ENCODE data around the gene PPP2R5C.
A peak's percentile ranks its signal among the peaks of the same experiment; 100 is the strongest.
"Not testable (repeated sequence)": the region's sequence is repeated elsewhere in the genome, so short reads cannot be mapped to it uniquely, and the experiment has no call there.

The PPP2R5C gene

DNA sequence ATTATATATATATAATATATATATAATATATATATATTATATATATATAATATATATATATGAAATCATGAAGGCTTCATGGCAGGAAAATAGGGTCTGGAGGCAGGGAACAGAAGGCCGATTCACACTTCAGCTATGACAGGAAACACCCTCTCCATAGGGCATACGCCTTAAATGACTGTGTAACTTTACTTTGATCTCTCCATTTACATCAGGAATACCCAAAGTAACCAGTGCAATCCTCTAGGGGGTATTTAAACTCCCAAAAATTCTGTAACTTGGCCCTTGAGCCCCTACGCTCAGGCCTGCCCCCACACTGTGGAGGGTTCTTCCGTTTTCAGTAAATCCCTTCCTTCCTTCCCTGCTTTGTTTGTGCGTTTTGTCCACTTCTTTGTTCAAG lies 40.4 kb upstream of the PPP2R5C start:
- Mint-ChIP-seq H3K36me3 (ENCODE audit: low read depth) (no peaks in the 10 kb centered on the region), H3K9me3 (no peaks in the 10 kb centered on the region), H3K4me3 (no peak overlapping the region), H3K27me3 (no peaks in the 10 kb centered on the region), H3K4me1 (peaks cover 40% of the 10 kb centered on the region), H3K27ac (peak overlapping the region; percentile 97)
- DNase-seq: no peak
- ATAC-seq: no peak

DNA sequence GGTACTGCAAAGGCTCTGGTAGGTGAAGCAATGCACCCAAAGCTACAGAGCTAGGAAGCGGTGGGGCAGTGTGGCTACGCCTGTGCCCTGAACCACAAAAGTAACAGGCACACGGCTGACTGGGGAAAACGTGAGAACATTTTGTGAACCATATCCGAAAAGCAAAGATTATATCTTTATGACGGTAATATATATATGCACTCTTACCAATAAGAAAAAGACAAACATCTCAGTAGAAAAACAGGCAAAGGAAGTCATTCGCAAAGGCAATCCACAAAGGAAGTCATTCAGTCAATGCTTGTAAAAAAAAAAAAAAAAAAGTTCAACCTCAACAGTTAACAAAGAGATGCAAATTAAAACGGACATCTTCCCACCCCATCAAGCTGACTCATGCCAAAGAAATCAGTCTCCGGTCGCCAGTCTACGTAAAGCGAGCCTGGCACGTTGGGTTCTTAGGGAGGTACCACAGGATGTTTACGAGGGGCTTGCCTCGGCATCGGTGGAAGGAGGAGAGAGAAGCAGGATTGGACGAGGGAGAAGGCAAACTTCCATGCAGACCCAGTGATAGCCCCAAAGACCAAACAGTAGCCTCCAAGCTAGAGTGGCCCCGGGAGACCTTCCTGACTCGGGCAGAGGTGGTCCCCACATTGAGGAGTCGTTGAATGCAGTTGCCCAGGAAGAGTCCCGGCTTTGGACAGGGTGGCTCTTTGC lies 39.4 kb upstream of the PPP2R5C start:
- H3K27ac Mint-ChIP-seq: peak overlapping the region; percentile 97
- ATAC-seq: peak; percentile 86
- H3K36me3 Mint-ChIP-seq (ENCODE audit: low read depth): no peaks in the 10 kb centered on the region
- H3K27me3 Mint-ChIP-seq: no peaks in the 10 kb centered on the region
- no peaks in the 10 kb centered on the region for H3K9me3 Mint-ChIP-seq
- peak; percentile 67 for DNase-seq
- peak overlapping the region; percentile 81 for H3K4me3 Mint-ChIP-seq
- H3K4me1 Mint-ChIP-seq: peaks cover 47% of the 10 kb centered on the region

DNA sequence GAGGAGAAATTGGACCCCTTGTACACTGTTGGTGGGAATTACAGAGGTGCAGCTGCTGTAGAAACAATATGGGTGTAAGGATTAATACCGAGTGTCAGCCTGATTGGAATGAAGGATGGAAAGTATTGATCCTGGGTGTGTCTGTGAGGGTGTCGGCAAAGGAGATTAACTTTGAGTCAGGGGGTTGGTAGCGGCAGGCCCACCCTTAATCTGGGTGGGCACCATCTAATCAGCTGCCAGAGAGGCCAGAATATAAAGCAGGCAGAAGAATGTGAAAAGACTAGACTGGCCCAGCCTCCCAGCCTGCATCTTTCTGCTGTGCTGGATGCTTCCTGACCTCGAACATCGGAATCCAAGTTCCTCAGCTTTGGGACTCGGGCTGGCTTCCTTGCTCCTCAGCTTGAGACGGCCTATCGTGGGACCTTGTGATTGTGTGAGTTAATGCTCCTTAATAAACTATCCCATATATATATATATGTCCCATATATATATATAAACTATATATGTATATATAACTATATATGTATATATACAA lies 38.4 kb upstream of the PPP2R5C start:
- Mint-ChIP-seq H3K27me3 (no peaks in the 10 kb centered on the region), H3K9me3 (peaks cover 2% of the 10 kb centered on the region), H3K36me3 (ENCODE audit: low read depth) (no peaks in the 10 kb centered on the region), H3K4me3 (no peak overlapping the region), H3K27ac (peak overlapping the region; percentile 80), H3K4me1 (peaks cover 54% of the 10 kb centered on the region)
- no peak for DNase-seq
- no peak for ATAC-seq

DNA sequence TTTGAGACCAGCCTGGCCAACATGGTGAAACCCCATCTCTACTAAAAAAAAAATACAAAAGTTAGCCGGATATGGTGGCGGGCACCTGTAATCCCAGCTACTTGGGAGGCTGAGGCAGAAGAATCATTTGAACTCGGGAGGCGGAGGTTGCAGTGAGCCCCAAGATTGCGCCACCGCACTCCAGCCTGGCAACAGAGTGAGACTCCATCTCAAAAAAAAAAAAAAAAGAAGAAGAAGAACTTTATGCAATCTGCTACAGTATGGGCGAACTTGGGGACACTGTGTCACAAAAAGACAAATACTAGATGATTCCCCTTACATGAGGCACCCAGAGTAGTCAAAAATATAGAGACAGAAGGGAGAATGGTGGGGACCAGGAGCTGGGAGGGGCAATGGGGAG lies 35.9 kb upstream of the PPP2R5C start:
- H3K4me3 Mint-ChIP-seq; H3K36me3 Mint-ChIP-seq (ENCODE audit: low read depth); DNase-seq; ATAC-seq; H3K27me3 Mint-ChIP-seq: not testable (repeated sequence)
- H3K27ac Mint-ChIP-seq: peak overlapping the region; percentile 44
- H3K4me1 Mint-ChIP-seq: peaks cover 65% of the 10 kb centered on the region
- H3K9me3 Mint-ChIP-seq: peaks cover 14% of the 10 kb centered on the region

DNA sequence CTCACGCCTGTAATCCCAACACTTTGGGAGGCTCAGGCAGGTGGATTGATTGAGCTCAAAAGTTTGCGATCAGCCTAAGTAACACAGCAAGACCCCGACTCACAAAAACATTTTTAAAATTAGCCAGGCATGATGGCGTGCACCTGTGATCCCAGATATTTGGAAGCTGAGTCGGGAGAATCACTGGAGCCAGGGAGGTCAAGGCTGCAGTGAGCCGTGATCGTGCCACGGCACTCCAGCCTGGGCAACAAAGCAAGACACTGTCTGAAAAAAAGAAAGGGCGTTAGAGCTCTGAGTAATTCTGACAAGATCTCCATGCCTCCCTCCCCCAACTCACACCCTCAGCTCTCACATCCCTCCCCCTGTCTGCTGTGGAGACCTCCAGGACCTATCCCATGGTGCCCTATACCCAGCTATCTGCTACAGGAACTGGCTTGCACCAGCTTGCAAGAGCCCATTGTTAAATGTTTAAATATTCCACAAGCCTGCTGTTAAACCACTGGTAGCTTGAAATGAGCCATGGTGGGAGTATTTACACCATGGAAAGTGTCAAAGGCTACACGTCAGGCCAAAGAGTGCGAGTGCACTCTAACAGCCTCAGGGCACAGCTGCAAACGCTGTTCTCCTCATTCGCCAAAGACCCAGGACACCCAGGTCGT lies 35.1 kb upstream of the PPP2R5C start:
- peaks cover 68% of the 10 kb centered on the region for H3K4me1 Mint-ChIP-seq
- ATAC-seq: no peak
- H3K27ac Mint-ChIP-seq: no peak overlapping the region
- no peaks in the 10 kb centered on the region for H3K27me3 Mint-ChIP-seq
- no peak for DNase-seq
- no peaks in the 10 kb centered on the region for H3K36me3 Mint-ChIP-seq (ENCODE audit: low read depth)
- H3K9me3 Mint-ChIP-seq: peaks cover 14% of the 10 kb centered on the region
- no peak overlapping the region for H3K4me3 Mint-ChIP-seq

DNA sequence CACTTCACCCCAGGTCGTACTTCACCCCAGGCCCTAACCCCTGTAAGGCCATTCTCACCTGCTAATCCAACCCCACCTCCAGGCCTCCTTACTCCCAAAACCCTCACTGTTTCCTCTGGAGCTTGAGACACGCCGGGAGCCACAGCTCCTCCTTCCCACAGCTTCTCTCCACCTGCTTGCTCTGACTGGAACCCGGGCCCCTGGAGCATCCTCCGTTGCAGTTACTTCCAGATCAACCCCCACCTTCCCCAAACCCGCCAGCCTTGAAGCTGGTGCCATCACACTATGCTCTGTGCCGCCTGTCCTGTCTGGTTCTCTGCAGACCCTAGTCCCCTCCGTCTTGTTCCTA lies 34.6 kb upstream of the PPP2R5C start:
- ATAC-seq (no peak), DNase-seq (no peak)
- H3K9me3 Mint-ChIP-seq: peaks cover 14% of the 10 kb centered on the region
- no peak overlapping the region for H3K27ac Mint-ChIP-seq
- no peaks in the 10 kb centered on the region for H3K36me3 Mint-ChIP-seq (ENCODE audit: low read depth)
- H3K27me3 Mint-ChIP-seq: no peaks in the 10 kb centered on the region
- peaks cover 69% of the 10 kb centered on the region for H3K4me1 Mint-ChIP-seq
- H3K4me3 Mint-ChIP-seq: no peak overlapping the region

DNA sequence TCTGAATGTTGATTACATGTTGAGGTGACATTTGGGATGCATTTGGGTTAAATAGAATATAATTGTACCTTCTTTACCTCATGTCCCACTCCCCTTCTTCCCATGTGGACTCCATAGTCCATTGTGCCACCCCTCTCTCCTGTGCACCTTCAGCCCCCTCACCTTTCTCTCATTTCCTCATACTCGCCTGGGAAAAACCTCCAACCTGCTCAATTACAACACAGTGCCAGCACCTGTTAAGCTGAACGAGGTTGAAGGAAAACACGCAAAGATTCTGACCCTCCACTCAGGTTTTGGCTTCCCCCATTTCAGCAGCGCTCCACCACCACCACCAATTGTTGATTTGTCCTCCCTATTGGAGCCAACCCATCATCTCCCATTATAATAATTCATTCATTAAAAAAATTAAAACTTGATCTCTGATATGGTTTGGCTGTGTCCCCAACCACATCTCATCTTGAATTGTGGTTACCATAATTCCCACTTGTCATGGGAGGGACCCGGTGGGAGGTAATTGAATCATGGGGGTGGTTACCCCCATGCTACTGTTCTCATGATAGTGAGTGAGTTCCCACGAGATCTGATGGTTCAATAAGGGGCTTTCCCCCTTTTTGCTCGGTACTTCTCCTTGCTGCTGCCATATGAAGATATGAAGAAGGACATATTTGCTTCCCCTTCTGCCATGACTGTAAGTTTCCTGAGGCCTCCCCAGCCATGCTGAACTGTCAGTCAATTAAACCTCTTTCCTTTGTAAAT lies 33.7 kb upstream of the PPP2R5C start:
- peaks cover 14% of the 10 kb centered on the region for H3K9me3 Mint-ChIP-seq

DNA sequence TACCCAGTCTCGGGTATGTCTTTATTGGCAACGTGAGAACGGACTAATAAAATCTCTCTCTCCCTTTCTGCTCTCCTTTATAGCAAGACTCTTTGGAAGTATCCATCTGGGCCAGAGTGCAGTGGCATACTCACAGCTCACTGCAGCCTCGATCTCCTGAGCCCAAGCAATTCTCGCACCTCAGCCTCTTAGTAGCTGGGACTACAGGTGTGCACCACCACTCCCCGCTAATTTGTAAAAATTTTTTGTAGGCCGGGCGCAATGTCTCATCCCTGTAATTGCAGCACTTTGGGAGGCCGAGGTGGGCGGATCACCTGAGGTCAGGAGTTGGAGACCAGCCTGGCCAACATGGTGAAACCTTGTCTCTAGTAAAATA lies 33.2 kb upstream of the PPP2R5C start:
- ATAC-seq (no peak), DNase-seq (no peak)
- H3K27me3 Mint-ChIP-seq: no peaks in the 10 kb centered on the region
- peaks cover 70% of the 10 kb centered on the region for H3K4me1 Mint-ChIP-seq
- no peak overlapping the region for H3K27ac Mint-ChIP-seq
- H3K4me3 Mint-ChIP-seq: no peak overlapping the region
- H3K36me3 Mint-ChIP-seq (ENCODE audit: low read depth): no peaks in the 10 kb centered on the region
- H3K9me3 Mint-ChIP-seq: peaks cover 14% of the 10 kb centered on the region

More for the DNA sequence above, 33.7 kb upstream of the PPP2R5C start:
- no peaks in the 10 kb centered on the region for H3K36me3 Mint-ChIP-seq (ENCODE audit: low read depth)
- H3K27ac Mint-ChIP-seq: no peak overlapping the region
- H3K4me3 Mint-ChIP-seq: no peak overlapping the region
- no peaks in the 10 kb centered on the region for H3K27me3 Mint-ChIP-seq
- H3K4me1 Mint-ChIP-seq: peaks cover 69% of the 10 kb centered on the region
- DNase-seq (no peak), ATAC-seq (no peak)

DNA sequence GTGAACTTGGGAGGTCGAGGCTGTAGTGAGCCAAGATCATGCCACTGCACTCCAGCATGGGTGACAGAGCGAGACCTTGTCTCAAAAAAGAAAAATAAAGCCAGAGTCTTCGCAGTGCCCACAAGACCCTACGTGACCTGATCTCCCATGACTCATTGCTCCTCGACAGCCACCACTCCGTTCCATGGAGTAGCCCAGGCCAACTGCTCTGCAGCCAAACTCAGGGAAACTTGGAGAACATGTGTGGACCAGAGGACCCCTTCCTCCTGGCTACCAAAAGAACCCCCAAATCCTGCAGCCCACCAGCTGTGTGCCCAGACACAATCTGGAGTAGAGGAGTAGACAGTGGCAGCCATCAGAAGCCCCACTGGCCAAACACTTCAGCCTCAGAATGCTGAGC lies 32.1 kb upstream of the PPP2R5C start:
- H3K27me3 Mint-ChIP-seq: no peaks in the 10 kb centered on the region
- H3K4me3 Mint-ChIP-seq: no peak overlapping the region
- DNase-seq (no peak), ATAC-seq (no peak)
- H3K36me3 Mint-ChIP-seq (ENCODE audit: low read depth): no peaks in the 10 kb centered on the region
- H3K27ac Mint-ChIP-seq: no peak overlapping the region
- H3K9me3 Mint-ChIP-seq: peaks cover 14% of the 10 kb centered on the region
- H3K4me1 Mint-ChIP-seq: peaks cover 78% of the 10 kb centered on the region

DNA sequence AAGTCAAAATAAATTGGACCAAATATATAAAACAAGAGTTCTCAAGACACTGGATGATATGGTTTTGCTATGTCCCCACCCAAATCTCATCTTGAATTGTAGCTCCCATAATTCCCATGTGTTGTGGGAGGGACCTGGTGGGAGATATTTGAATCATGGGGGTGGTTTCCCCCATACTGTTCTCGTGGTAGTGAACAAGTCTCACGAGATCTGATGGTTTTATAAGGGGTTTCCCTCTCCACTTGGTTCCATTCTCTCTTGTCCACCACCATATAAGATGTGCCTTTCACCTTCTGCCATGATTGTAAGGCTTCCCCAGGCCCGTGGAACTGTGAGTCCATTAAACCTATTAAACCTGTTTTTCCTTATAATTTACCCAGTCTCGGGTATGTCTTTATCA lies 31.4 kb upstream of the PPP2R5C start:
- H3K36me3 Mint-ChIP-seq (ENCODE audit: low read depth); H3K4me3 Mint-ChIP-seq; H3K27me3 Mint-ChIP-seq; ATAC-seq; DNase-seq: not testable (repeated sequence)
- peaks cover 14% of the 10 kb centered on the region for H3K9me3 Mint-ChIP-seq
- H3K27ac Mint-ChIP-seq: peak overlapping the region; percentile 95
- H3K4me1 Mint-ChIP-seq: peaks cover 80% of the 10 kb centered on the region

DNA sequence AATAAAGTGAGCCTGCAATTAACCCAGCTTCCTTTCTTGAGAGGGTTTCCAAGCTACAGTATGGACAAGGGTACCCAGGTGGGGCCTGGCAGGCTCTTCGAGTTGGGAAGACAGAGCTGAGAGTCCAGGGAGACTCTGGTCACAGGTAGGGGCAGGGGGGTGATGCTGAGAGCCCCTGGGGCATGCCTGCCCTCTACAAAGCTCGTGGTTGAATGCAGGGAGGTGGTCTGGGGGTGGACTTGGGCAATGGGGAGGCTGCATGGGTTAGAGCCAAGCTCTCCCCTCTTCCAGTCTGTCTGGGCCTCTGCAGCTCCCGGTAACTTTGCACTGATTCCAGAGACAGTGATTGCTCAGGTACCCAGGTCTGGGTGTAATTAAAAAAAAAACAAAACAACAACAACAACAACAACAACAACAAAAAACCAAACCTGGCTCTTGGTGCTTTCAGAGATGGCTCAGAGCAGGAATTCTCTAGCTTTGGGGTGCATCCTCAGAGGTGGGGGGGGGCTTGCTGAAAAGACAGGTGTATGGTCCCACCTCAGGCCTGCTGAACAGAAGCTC lies 30.8 kb upstream of the PPP2R5C start:
- Mint-ChIP-seq H3K9me3 (peaks cover 14% of the 10 kb centered on the region), H3K4me1 (peaks cover 80% of the 10 kb centered on the region), H3K36me3 (ENCODE audit: low read depth) (no peaks in the 10 kb centered on the region), H3K27ac (peak overlapping the region; percentile 95), H3K27me3 (no peaks in the 10 kb centered on the region), H3K4me3 (peak overlapping the region; percentile 73)
- DNase-seq (no peak), ATAC-seq (no peak)

DNA sequence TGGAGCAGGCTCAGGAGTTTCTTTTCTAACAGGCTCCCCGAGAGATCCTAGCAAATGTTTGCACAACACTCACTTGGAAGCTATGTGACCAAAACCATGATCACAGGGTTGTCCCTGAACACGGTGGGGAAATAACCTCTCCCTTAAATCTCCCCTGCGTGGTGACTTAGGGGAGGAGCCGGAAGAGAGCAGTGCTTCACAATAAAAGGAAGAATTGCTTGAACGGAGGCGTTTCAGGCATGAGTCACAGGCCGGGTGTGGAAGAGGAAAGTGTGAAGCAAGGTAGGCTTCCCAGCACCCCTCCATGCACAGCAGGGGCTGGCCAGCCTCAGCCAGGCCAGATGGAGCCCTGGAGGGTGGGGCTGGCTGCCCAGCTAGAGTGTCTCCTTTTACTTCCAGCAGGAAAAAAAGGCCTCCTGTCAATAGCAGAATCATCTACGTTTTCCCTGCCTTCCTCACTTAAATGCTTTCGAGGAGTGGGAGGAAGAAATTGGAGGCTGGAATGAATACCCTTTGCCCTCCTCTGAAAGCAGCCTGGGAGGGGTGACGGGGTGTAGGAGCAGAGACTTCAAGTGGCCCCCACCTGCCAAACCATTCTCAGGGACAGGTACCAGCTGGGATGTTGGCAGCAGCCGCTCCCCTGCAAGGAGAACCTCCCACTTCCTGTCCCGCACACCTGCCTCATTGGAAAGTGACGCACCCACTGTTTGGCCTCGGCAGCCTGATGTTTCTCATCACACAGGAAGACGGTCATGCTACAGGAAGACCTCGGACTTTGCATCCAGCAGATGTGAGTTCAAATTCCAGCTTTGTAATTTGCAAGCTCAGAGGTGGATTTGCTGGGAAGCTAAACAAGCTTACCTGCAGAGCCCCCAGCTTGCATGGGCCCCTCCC lies 30.1 kb upstream of the PPP2R5C start:
- Mint-ChIP-seq H3K27me3 (no peaks in the 10 kb centered on the region), H3K36me3 (ENCODE audit: low read depth) (no peaks in the 10 kb centered on the region), H3K9me3 (peaks cover 14% of the 10 kb centered on the region), H3K4me3 (peak overlapping the region; percentile 73), H3K27ac (peak overlapping the region; percentile 95), H3K4me1 (peaks cover 73% of the 10 kb centered on the region)
- ATAC-seq (peak; percentile 97), DNase-seq (peak; percentile 81)

DNA sequence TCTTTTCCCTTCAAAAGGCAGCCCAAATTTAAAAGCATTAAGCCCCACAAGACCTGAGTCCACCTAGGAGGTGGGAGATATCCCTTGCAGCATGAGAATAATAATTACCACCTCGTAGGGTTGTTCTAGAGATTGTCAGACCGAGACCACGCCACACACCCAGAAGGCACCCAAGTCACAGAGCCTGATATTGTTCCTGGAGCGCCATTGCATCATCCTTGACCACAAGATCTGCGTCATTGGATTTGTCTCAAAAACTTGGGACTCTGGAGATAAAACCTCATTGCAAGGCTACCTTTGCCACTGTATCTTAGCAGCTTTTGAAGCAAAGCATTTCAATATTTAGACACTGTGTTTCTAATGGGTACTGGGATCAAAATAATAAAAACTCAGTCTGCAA lies 29.4 kb upstream of the PPP2R5C start:
- H3K4me1 Mint-ChIP-seq: peaks cover 67% of the 10 kb centered on the region
- DNase-seq (no peak), ATAC-seq (no peak)
- no peaks in the 10 kb centered on the region for H3K36me3 Mint-ChIP-seq (ENCODE audit: low read depth)
- H3K4me3 Mint-ChIP-seq: peak overlapping the region; percentile 73
- peak overlapping the region; percentile 95 for H3K27ac Mint-ChIP-seq
- H3K9me3 Mint-ChIP-seq: peaks cover 14% of the 10 kb centered on the region
- no peaks in the 10 kb centered on the region for H3K27me3 Mint-ChIP-seq

DNA sequence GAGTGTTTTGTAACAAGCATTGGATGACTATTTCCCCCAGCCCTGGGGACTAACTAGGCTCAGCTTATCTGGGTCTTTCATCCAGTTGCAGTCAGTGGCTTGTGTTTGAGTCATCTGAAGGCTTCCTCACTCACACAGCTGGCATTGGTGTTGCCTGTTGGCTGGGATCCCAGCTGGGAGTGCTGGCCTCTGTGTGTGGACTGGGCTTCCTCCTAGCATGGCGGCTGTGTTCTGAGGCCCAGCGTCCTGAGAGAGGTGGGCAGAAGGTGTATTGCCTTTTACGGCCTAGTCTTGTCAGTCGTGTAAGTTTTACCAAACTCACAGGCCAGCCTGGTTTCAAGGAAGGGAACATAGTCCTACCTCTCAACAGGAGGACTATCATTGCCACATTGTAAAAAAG lies 28.3 kb upstream of the PPP2R5C start:
- Mint-ChIP-seq H3K4me3 (no peak overlapping the region), H3K27ac (peak overlapping the region; percentile 42), H3K4me1 (peaks cover 62% of the 10 kb centered on the region), H3K36me3 (ENCODE audit: low read depth) (no peaks in the 10 kb centered on the region), H3K27me3 (no peaks in the 10 kb centered on the region), H3K9me3 (peaks cover 11% of the 10 kb centered on the region)
- no peak for ATAC-seq
- no peak for DNase-seq
